K562 (cell line): ENCODE measurements around the gene SNX30. TPM values are rescaled to one million over a fixed set of nuclear protein-coding genes. Genes with fewer than 3 reads are reported as not detected.

Source experiments
- CEBPG ChIP-seq, 3 experiments: fragments of 200-800 bp in 1 of 3; sonication (Bioruptor generic) in 1 of 3; sonication (generic) in 1 of 3; formaldehyde crosslinking in 1 of 3; IDR thresholded peaks in 2 of 3; conservative IDR thresholded peaks in 1 of 3; 2 replicates each; pipeline versions ENCODE4 v1.6.1 to v1.8.0; 2016 to 2022; ENCODE audit warnings: missing compliant biosample characterization in 2 of 3, missing genetic modification characterization in 2 of 3, mild to moderate bottlenecking in 1 of 3, missing genetic modification reagents in 1 of 3
- HNRNPL ChIP-seq: fragments of 200-400 bp; formaldehyde crosslinking; IDR thresholded peaks from 2 replicates; pipeline ENCODE4 v1.6.1; 2017; ENCODE audit warnings: low read depth, mild to moderate bottlenecking, low read length
- MAX ChIP-seq: sonication (generic); formaldehyde crosslinking; IDR thresholded peaks from 2 replicates; pipeline ENCODE4 v1.9.0; 2022; ENCODE audit warnings: mild to moderate bottlenecking, missing genetic modification reagents
- MAZ ChIP-seq, 2 experiments: fragments of 450-650 bp in 1 of 2; sonication (generic) in 1 of 2; formaldehyde crosslinking; IDR thresholded peaks in 1 of 2; conservative IDR thresholded peaks in 1 of 2; 2 replicates each; pipeline versions ENCODE4 v1.4.0 to v1.5.0; 2020; ENCODE audit warnings: mild to moderate bottlenecking in 1 of 2, missing genetic modification reagents in 1 of 2
- NR4A1 ChIP-seq, 2 experiments: fragments of 250-450 bp in 1 of 2; fragments of 450-650 bp in 1 of 2; sonication (Bioruptor Pico) in 1 of 2; IDR thresholded peaks; 2 replicates each; pipeline versions ENCODE4 v1.4.0 to v1.6.1; 2016 to 2020; ENCODE audit warnings: mild to moderate bottlenecking in 2 of 2, missing compliant biosample characterization in 1 of 2, missing genetic modification characterization in 1 of 2, moderate library complexity in 1 of 2
- TAL1 ChIP-seq: fragments of 450-650 bp; IDR thresholded peaks from 2 replicates; pipeline ENCODE4 v1.6.1; 2016; ENCODE audit warnings: mild to moderate bottlenecking
- TGIF2 ChIP-seq: sonication (generic); formaldehyde crosslinking; IDR thresholded peaks from 2 replicates; pipeline ENCODE4 v1.8.1; 2022; ENCODE audit warnings: mild to moderate bottlenecking, missing genetic modification reagents, moderate library complexity
- ZNF766 ChIP-seq: fragments of 200-800 bp; sonication (Bioruptor generic); conservative IDR thresholded peaks from 2 replicates; pipeline ENCODE4 v1.6.1; 2016; ENCODE audit warnings: missing genetic modification characterization, missing compliant biosample characterization
- polyA plus RNA-seq, 8 experiments: library from polyadenylated mRNA; depleted of rRNA in 4 of 8; stranded (reverse) in 5 of 8; unstranded in 3 of 8; fragments of >200 nt; fragmentation: Nextera tagmentation in 2 of 8; fragmentation: Illumina TruSeq in 1 of 8; extraction: Ambion mirVana in 2 of 8; extraction: Trizol in 1 of 8; gene quantifications; 2 replicates each; pipeline versions ENCODE4 v1.2.1 to v1.2.3, GENCODE V29; 2011 to 2014; ENCODE audit warnings: inconsistent platforms in 1 of 8, missing spikeins in 1 of 8
- total RNA-seq, 7 experiments: library from RNA; depleted of rRNA in 6 of 7; stranded (reverse); fragments of >200 nt in 6 of 7; fragmentation: Illumina TruSeq in 2 of 7; extraction: Trizol in 2 of 7; gene quantifications; 2 replicates each; pipeline versions ENCODE4 v1.2.1 to v1.2.3, GENCODE V29; 2011 to 2021; ENCODE audit warnings: low replicate concordance in 1 of 7
- TF ChIP-seq, protein P1 (sequence below): fragments of 200-600 bp; sonication (generic); IDR thresholded peaks from one replicate; pipeline ENCODE4 v1.6.1; 2012; ENCODE audit warnings: mild to moderate bottlenecking, low read depth, low read length, inconsistent platforms
- TF ChIP-seq, protein P2 (sequence below), 3 experiments: IDR thresholded peaks in 2 of 3; conservative IDR thresholded peaks in 1 of 3; 2 replicates each; pipeline ENCODE4 v1.5.1; 2011 to 2012; ENCODE audit warnings: low read length in 3 of 3, mild to moderate bottlenecking in 3 of 3, control low read depth in 2 of 3, improper control_type of control experiment in 1 of 3, inconsistent platforms in 1 of 3, low read depth in 1 of 3, mixed read lengths in 1 of 3, moderate library complexity in 1 of 3; ENCODE audit not compliant: insufficient read depth in 2 of 3
- TF ChIP-seq, protein P3 (sequence below): sonication (generic); IDR thresholded peaks from 2 replicates; pipeline ENCODE4 v1.6.1; 2016

SNX30 gene
- total and polyA plus RNA-seq, 9 of the 15 experiments (the other 6 are each of a cell fraction or from before 2014, with no cell fraction given), result 0.76 to 5.9 (median 3.3) TPM

- TF ChIP-seq NR4A1 (CRISPR knock-in tag; IDR thresholded peaks at IDR 0.05) (no peak), NR4A1 (tag; IDR thresholded peaks at IDR 0.05) (no peak), HNRNPL (no peak), TAL1 (peak; percentile 47; the same call in 1 of the 2 replicates), MAX (no peak), MAZ (CRISPR knock-in tag; conservative IDR thresholded peaks at IDR 0.05 in 1 of 2, IDR thresholded peaks at IDR 0.05 in 1 of 2) (peak in 1 of 2 experiments; percentile 15; a peak in 1 of 4 replicates), ZNF766 (peak; percentile 91), TGIF2 (no peak), CEBPG (CRISPR knock-in tag; IDR thresholded peaks at IDR 0.05) (no peak), CEBPG (tag; conservative IDR thresholded peaks at IDR 0.05 in 1 of 2, IDR thresholded peaks at IDR 0.05 in 1 of 2) (no peak)
- TF ChIP-seq, protein P1, sequence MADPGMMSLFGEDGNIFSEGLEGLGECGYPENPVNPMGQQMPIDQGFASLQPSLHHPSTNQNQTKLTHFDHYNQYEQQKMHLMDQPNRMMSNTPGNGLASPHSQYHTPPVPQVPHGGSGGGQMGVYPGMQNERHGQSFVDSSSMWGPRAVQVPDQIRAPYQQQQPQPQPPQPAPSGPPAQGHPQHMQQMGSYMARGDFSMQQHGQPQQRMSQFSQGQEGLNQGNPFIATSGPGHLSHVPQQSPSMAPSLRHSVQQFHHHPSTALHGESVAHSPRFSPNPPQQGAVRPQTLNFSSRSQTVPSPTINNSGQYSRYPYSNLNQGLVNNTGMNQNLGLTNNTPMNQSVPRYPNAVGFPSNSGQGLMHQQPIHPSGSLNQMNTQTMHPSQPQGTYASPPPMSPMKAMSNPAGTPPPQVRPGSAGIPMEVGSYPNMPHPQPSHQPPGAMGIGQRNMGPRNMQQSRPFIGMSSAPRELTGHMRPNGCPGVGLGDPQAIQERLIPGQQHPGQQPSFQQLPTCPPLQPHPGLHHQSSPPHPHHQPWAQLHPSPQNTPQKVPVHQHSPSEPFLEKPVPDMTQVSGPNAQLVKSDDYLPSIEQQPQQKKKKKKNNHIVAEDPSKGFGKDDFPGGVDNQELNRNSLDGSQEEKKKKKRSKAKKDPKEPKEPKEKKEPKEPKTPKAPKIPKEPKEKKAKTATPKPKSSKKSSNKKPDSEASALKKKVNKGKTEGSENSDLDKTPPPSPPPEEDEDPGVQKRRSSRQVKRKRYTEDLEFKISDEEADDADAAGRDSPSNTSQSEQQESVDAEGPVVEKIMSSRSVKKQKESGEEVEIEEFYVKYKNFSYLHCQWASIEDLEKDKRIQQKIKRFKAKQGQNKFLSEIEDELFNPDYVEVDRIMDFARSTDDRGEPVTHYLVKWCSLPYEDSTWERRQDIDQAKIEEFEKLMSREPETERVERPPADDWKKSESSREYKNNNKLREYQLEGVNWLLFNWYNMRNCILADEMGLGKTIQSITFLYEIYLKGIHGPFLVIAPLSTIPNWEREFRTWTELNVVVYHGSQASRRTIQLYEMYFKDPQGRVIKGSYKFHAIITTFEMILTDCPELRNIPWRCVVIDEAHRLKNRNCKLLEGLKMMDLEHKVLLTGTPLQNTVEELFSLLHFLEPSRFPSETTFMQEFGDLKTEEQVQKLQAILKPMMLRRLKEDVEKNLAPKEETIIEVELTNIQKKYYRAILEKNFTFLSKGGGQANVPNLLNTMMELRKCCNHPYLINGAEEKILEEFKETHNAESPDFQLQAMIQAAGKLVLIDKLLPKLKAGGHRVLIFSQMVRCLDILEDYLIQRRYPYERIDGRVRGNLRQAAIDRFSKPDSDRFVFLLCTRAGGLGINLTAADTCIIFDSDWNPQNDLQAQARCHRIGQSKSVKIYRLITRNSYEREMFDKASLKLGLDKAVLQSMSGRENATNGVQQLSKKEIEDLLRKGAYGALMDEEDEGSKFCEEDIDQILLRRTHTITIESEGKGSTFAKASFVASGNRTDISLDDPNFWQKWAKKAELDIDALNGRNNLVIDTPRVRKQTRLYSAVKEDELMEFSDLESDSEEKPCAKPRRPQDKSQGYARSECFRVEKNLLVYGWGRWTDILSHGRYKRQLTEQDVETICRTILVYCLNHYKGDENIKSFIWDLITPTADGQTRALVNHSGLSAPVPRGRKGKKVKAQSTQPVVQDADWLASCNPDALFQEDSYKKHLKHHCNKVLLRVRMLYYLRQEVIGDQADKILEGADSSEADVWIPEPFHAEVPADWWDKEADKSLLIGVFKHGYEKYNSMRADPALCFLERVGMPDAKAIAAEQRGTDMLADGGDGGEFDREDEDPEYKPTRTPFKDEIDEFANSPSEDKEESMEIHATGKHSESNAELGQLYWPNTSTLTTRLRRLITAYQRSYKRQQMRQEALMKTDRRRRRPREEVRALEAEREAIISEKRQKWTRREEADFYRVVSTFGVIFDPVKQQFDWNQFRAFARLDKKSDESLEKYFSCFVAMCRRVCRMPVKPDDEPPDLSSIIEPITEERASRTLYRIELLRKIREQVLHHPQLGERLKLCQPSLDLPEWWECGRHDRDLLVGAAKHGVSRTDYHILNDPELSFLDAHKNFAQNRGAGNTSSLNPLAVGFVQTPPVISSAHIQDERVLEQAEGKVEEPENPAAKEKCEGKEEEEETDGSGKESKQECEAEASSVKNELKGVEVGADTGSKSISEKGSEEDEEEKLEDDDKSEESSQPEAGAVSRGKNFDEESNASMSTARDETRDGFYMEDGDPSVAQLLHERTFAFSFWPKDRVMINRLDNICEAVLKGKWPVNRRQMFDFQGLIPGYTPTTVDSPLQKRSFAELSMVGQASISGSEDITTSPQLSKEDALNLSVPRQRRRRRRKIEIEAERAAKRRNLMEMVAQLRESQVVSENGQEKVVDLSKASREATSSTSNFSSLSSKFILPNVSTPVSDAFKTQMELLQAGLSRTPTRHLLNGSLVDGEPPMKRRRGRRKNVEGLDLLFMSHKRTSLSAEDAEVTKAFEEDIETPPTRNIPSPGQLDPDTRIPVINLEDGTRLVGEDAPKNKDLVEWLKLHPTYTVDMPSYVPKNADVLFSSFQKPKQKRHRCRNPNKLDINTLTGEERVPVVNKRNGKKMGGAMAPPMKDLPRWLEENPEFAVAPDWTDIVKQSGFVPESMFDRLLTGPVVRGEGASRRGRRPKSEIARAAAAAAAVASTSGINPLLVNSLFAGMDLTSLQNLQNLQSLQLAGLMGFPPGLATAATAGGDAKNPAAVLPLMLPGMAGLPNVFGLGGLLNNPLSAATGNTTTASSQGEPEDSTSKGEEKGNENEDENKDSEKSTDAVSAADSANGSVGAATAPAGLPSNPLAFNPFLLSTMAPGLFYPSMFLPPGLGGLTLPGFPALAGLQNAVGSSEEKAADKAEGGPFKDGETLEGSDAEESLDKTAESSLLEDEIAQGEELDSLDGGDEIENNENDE, result no peak
- TF ChIP-seq, protein P2, sequence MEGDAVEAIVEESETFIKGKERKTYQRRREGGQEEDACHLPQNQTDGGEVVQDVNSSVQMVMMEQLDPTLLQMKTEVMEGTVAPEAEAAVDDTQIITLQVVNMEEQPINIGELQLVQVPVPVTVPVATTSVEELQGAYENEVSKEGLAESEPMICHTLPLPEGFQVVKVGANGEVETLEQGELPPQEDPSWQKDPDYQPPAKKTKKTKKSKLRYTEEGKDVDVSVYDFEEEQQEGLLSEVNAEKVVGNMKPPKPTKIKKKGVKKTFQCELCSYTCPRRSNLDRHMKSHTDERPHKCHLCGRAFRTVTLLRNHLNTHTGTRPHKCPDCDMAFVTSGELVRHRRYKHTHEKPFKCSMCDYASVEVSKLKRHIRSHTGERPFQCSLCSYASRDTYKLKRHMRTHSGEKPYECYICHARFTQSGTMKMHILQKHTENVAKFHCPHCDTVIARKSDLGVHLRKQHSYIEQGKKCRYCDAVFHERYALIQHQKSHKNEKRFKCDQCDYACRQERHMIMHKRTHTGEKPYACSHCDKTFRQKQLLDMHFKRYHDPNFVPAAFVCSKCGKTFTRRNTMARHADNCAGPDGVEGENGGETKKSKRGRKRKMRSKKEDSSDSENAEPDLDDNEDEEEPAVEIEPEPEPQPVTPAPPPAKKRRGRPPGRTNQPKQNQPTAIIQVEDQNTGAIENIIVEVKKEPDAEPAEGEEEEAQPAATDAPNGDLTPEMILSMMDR (IDR thresholded peaks at IDR 0.05 in 2 of 3, conservative IDR thresholded peaks at IDR 0.05 in 1 of 3; ENCODE audit: insufficient read depth in 2 of 3, low read depth in 1 of 3, low read length in 3 of 3), result peak; percentile 65 to 76 (median 71)
- TF ChIP-seq, protein P3, sequence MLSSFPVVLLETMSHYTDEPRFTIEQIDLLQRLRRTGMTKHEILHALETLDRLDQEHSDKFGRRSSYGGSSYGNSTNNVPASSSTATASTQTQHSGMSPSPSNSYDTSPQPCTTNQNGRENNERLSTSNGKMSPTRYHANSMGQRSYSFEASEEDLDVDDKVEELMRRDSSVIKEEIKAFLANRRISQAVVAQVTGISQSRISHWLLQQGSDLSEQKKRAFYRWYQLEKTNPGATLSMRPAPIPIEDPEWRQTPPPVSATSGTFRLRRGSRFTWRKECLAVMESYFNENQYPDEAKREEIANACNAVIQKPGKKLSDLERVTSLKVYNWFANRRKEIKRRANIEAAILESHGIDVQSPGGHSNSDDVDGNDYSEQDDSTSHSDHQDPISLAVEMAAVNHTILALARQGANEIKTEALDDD, result no peak
Observed at GRCh38 chr9:112921549-112921948, 171.0 kb downstream of the SNX30 start (continued).
